Stomach (tissue), 9 donors: ENCODE data around the gene UBFD1. TPM values are rescaled to one million over a fixed set of nuclear protein-coding genes. Genes with fewer than 3 reads are reported as not detected.

Experiments used
- DNase-seq, 2 donors: peaks; one replicate each; pipeline versions ENCODE4 v3.0.0 to v3.0.0-alpha.2; 2013 to 2019
- H3K27ac ChIP-seq, 5 donors: fragments of 200-600 bp in 4 of 5; sonication (generic) in 4 of 5; one replicate each; pipeline ENCODE4 v1.5.1; 2013 to 2019; ENCODE audit warnings: mild to moderate bottlenecking in 1 of 5, moderate library complexity in 1 of 5
- H3K27me3 ChIP-seq, 3 donors: fragments of 200-600 bp; sonication (generic); one replicate each; pipeline ENCODE4 v1.5.1; 2017 to 2019; ENCODE audit warnings: mixed run types in 1 of 3
- H3K36me3 ChIP-seq, 4 donors: fragments of 200-600 bp; sonication (generic); 1 replicate in 3 of 4; 2 replicates in 1 of 4; pipeline ENCODE4 v1.5.1; 2016 to 2019
- H3K4me1 ChIP-seq, 4 donors: fragments of 200-600 bp; sonication (generic); one replicate each; pipeline ENCODE4 v1.5.1; 2016 to 2019
- H3K4me3 ChIP-seq, 4 donors: fragments of 200-600 bp; sonication (generic) in 3 of 4; one replicate each; pipeline ENCODE4 v1.5.1; 2016 to 2019; ENCODE audit warnings: mild to moderate bottlenecking in 1 of 4
- H3K9me3 ChIP-seq, 4 donors: fragments of 200-600 bp; sonication (generic); one replicate each; pipeline ENCODE4 v1.5.1; 2016 to 2019
- EP300 ChIP-seq: sonication (generic); formaldehyde crosslinking; IDR thresholded peaks from one replicate; pipeline ENCODE4 v1.6.1; 2017; ENCODE audit warnings: antibody characterized with exemption
- POLR2A ChIP-seq, 4 donors: fragments of 450-650 bp; IDR thresholded peaks; one replicate each; pipeline ENCODE4 v1.6.1; 2016; ENCODE audit warnings: antibody characterized with exemption in 4 of 4, control low read depth in 2 of 4, mild to moderate bottlenecking in 1 of 4, moderate library complexity in 1 of 4
- POLR2AphosphoS5 ChIP-seq, 3 donors: sonication (generic); formaldehyde crosslinking; IDR thresholded peaks; one replicate each; pipeline ENCODE4 v1.6.1; 2016; ENCODE audit warnings: antibody characterized with exemption in 3 of 3
- WGBS, 5 donors: extraction: QIAGEN DNeasy Blood & Tissue Kit in 3 of 5; methylation state at CpG; one replicate each; pipeline versions ENCODE4 v1.1.5 to v1.1.7; 2013 to 2018; 5-methylcytosine and 5-hydroxymethylcytosine counted together
- intact Hi-C: fragments of 100-400 bp; cut with DNase I; formaldehyde crosslinking; loops from one replicate; pipeline ENCODE4 v1.15.1; 2023; ENCODE audit warnings: low total_unique reads
- polyA plus RNA-seq, 3 donors: library from polyadenylated mRNA; stranded (reverse); fragments of 200-250 nt; gene quantifications; one replicate each; pipeline ENCODE4 v1.2.3, GENCODE V29; 2013
- total RNA-seq, 5 donors: library from RNA; depleted of rRNA; stranded (reverse); fragments of >200 nt; gene quantifications; one replicate each; pipeline versions ENCODE4 v1.1.0 to v1.2.3, GENCODE V29; 2014 to 2016
- TF ChIP-seq, protein P1 (sequence below), 7 experiments: fragments of 450-650 bp in 4 of 7; fragments of 200-600 bp in 3 of 7; sonication (generic) in 3 of 7; IDR thresholded peaks; one replicate each; pipeline ENCODE4 v1.5.1; 2016 to 2019; ENCODE audit warnings: antibody characterized with exemption in 7 of 7, control low read depth in 2 of 7, mild to moderate bottlenecking in 1 of 7
- donor health status: healthy with polysubstance abuse.
- donor health status: Bipolar disorder and iron deficiency.
- donor health status: healthy.

Gene UBFD1
- total and polyA plus RNA-seq, 8 donors, result 6.0 to 163 (median 29.4) TPM

DNA sequence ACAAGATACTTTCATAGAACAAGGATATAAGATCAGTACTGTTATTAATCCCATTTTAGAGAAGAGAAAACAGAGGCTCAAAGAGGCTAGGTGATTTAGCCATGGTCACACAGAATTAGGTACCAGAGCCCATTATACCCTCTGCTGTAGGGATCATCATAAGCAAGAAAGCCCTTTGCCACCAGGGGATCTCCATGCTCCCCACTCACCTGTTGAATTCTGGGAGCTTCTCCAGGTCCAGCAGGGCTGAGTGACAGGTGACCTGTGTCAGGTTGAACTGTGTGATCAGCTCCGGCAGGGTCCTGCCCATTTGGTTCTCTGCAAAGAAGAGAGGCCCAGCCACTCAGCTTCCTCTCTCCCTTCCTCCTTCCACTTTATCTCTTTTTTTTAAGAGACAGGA is 25.1 kb upstream of the UBFD1 start:
- no peak overlapping the region for H3K27ac ChIP-seq
- H3K9me3 ChIP-seq, result no peaks in the 10 kb centered on the region
- H3K4me3 ChIP-seq, result no peak overlapping the region
- WGBS, 5 donors, result 88 to 100% (median 93%) methylated on average over 1 of the region's 1 CpG
- TF ChIP-seq, protein P1, sequence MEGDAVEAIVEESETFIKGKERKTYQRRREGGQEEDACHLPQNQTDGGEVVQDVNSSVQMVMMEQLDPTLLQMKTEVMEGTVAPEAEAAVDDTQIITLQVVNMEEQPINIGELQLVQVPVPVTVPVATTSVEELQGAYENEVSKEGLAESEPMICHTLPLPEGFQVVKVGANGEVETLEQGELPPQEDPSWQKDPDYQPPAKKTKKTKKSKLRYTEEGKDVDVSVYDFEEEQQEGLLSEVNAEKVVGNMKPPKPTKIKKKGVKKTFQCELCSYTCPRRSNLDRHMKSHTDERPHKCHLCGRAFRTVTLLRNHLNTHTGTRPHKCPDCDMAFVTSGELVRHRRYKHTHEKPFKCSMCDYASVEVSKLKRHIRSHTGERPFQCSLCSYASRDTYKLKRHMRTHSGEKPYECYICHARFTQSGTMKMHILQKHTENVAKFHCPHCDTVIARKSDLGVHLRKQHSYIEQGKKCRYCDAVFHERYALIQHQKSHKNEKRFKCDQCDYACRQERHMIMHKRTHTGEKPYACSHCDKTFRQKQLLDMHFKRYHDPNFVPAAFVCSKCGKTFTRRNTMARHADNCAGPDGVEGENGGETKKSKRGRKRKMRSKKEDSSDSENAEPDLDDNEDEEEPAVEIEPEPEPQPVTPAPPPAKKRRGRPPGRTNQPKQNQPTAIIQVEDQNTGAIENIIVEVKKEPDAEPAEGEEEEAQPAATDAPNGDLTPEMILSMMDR (IDR thresholded peaks at IDR 0.05), result no peak
- TF ChIP-seq POLR2AphosphoS5 (IDR thresholded peaks at IDR 0.05) (no peak), POLR2A (IDR thresholded peaks at IDR 0.05) (no peak), EP300 (no peak)
- no peaks in the 10 kb centered on the region for H3K4me1 ChIP-seq
- intact Hi-C loops, result no loop called here
- DNase-seq, result no peak
- H3K27me3 ChIP-seq, result no peaks in the 10 kb centered on the region
- peaks cover 49 to 100% (median 95%) of the 10 kb centered on the region in 4 donors for H3K36me3 ChIP-seq

DNA sequence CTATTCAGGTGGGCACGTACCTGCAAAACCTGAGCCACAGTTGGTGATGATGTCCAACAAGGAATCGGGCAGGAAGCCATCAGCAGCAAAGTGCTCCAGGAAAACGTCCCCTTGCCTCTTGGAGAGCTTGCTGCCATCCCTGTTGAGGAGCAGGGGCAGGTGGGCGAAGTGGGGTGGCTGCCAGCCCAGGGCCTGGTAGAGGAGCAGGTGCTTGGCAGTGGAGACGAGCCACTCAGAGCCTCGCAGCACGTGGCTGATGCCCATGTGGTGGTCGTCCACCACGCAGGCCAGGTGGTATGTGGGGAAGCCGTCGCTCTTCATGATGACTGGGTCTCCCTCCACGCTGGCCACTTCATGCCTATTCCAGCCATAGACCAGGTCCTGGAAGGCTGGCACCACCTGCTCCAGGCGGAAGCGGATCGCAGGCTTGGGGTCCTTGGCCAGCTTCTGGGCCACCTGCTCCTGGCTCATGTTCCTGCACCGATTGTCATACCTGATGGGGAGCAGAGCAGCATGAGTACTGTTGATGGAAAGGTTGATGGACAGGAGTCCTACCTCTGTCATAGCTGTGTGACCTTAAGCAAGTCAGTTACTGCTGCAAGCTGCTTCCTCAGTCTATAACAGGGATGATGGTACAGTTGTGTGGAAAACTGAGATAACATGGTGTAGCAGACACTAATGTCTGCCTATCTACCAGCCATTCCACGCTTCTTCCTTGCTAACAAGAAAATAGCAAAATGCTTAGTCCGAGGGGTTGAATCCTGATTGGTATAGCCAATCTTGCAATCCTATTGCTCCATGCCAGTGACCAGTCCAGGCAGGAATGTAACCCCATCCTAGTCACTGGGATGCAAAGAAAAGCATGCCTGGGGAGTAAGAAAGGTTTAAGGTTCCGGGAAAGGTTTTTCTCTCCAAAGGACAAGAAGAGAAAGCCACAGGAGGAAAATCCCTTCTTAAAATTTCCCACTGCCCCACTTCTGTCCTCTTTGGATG is 22.4 kb upstream of the UBFD1 start:
- DNase-seq, result no peak
- WGBS, 5 donors, result 93 to 98% (median 97%) methylated on average over 18 to 19 of the region's 19 CpGs
- intact Hi-C loops, result no loop called here
- Histone ChIP-seq H3K9me3 (no peaks in the 10 kb centered on the region), H3K4me1 (peaks cover 0 to 6% (median 1%) of the 10 kb centered on the region in 4 donors), H3K4me3 (no peak overlapping the region), H3K27ac (no peak overlapping the region), H3K36me3 (peaks cover 41 to 94% (median 89%) of the 10 kb centered on the region in 4 donors), H3K27me3 (no peaks in the 10 kb centered on the region)
- TF ChIP-seq, protein P1 (IDR thresholded peaks at IDR 0.05), result no peak
- TF ChIP-seq EP300 (no peak), POLR2AphosphoS5 (IDR thresholded peaks at IDR 0.05) (no peak), POLR2A (IDR thresholded peaks at IDR 0.05) (no peak)

DNA sequence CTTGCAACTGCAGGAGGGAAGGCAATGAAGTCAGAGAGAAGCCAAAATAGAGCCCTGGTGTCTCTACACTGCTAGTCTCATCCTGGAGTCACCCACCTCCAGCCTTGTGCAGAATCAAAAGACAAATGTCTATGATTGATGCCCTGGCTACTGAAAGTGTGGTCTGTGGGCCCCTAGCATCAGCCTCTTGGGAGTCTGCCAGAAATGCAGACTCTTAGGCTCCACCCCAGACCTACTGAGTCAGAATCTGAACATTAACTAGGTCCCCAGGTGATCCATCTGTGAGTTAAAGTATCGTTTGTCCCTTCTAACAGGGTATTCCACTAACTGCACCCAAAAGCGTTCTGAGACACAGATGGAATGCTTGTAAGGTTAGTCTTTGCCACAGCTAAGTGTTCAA is 21.6 kb upstream of the UBFD1 start:
- 76 to 94% (median 86%) methylated on average over 2 of the region's 2 CpGs for WGBS, 5 donors
- H3K4me3 ChIP-seq, result no peak overlapping the region
- H3K9me3 ChIP-seq, result no peaks in the 10 kb centered on the region
- no peak for TF ChIP-seq POLR2AphosphoS5 (IDR thresholded peaks at IDR 0.05)
- TF ChIP-seq POLR2A (IDR thresholded peaks at IDR 0.05), result no peak
- TF ChIP-seq EP300, result no peak
- TF ChIP-seq, protein P1 (IDR thresholded peaks at IDR 0.05), result no peak
- no peak for DNase-seq
- no peak overlapping the region for H3K27ac ChIP-seq
- no peaks in the 10 kb centered on the region for H3K27me3 ChIP-seq
- intact Hi-C loops, result no loop called here
- peaks cover 41 to 94% (median 90%) of the 10 kb centered on the region in 4 donors for H3K36me3 ChIP-seq
- peaks cover 0 to 13% (median 3%) of the 10 kb centered on the region in 4 donors for H3K4me1 ChIP-seq

DNA sequence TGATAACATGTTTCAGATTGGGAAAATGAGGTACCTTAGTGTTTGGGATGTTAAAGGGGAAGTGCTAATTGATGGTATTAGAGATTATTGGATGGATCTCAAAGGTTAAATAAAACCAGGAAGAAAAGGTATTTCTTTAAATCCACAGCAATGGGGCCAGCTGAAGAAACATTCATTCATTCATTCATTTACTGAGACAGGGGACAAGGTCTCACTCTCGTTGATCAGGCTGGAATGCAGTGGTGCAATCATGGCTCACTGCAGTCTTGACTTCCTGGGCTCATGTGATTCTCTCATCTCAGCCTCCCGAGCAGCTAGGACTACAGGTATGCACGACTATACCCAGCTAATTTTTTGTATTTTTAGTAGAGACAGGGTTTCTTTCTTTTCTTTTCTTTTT is 20.1 kb upstream of the UBFD1 start:
- H3K27me3 ChIP-seq, result no peaks in the 10 kb centered on the region
- no peak overlapping the region for H3K27ac ChIP-seq
- H3K36me3 ChIP-seq, result peaks cover 31 to 94% (median 92%) of the 10 kb centered on the region in 4 donors
- H3K9me3 ChIP-seq, result no peaks in the 10 kb centered on the region
- WGBS, 5 donors, result 71 to 79% (median 75%) methylated on average over 3 of the region's 3 CpGs
- no peak overlapping the region for H3K4me3 ChIP-seq
- DNase-seq, result no peak
- intact Hi-C loops, result no loop called here
- peaks cover 0 to 13% (median 3%) of the 10 kb centered on the region in 4 donors for H3K4me1 ChIP-seq
- TF ChIP-seq, protein P1 (IDR thresholded peaks at IDR 0.05), result no peak
- no peak for TF ChIP-seq EP300
